Suprapubic skin (tissue), 4 donors: ENCODE measurements around the gene HACD3. TPM values are rescaled to one million over a fixed set of nuclear protein-coding genes. Genes with fewer than 3 reads are reported as not detected.
"Not testable (repeated sequence)": the region's sequence is repeated elsewhere in the genome, so short reads cannot be mapped to it uniquely, and the experiment has no call there.

Source experiments
- DNase-seq, 2 donors: peaks; one replicate each; pipeline ENCODE4 v3.0.0-alpha.2; 2019; ENCODE audit warnings: low spot score in 2 of 2
- H3K27ac ChIP-seq: fragments of 200-600 bp; sonication (generic); one replicate; pipeline ENCODE4 v1.5.1; 2019
- H3K27me3 ChIP-seq: fragments of 200-600 bp; sonication (generic); one replicate; pipeline ENCODE4 v1.5.1; 2019
- H3K36me3 ChIP-seq: fragments of 200-600 bp; sonication (generic); one replicate; pipeline ENCODE4 v1.5.1; 2019
- H3K4me1 ChIP-seq: fragments of 200-600 bp; sonication (generic); one replicate; pipeline ENCODE4 v1.5.1; 2019
- H3K4me3 ChIP-seq: fragments of 200-600 bp; sonication (generic); one replicate; pipeline ENCODE4 v1.5.1; 2019; ENCODE audit warnings: mild to moderate bottlenecking
- H3K9me3 ChIP-seq: fragments of 200-600 bp; sonication (generic); one replicate; pipeline ENCODE4 v1.5.1; 2019
- EP300 ChIP-seq: sonication (generic); formaldehyde crosslinking; IDR thresholded peaks from one replicate; pipeline ENCODE4 v1.6.1; 2017; ENCODE audit warnings: antibody characterized with exemption
- POLR2A ChIP-seq, 2 donors: fragments of 450-650 bp; IDR thresholded peaks; one replicate each; pipeline ENCODE4 v1.6.1; 2017; ENCODE audit warnings: antibody characterized with exemption in 2 of 2, mild to moderate bottlenecking in 2 of 2, moderate library complexity in 2 of 2
- POLR2AphosphoS5 ChIP-seq, 3 donors: sonication (generic); formaldehyde crosslinking; IDR thresholded peaks; one replicate each; pipeline ENCODE4 v1.6.1; 2017; ENCODE audit warnings: antibody characterized with exemption in 3 of 3
- WGBS: methylation state at CpG from one replicate; pipeline ENCODE4 v1.1.5; 2018; 5-methylcytosine and 5-hydroxymethylcytosine counted together
- total RNA-seq, 4 donors: library from RNA; depleted of rRNA; stranded (reverse); fragments of >200 nt; gene quantifications; one replicate each; pipeline ENCODE4 v1.1.0, GENCODE V29; 2016
- TF ChIP-seq, protein P1 (sequence below), 2 donors: fragments of 200-600 bp in 1 of 2; fragments of 450-650 bp in 1 of 2; sonication (generic) in 1 of 2; IDR thresholded peaks; one replicate each; pipeline ENCODE4 v1.5.1; 2016 to 2019; ENCODE audit warnings: antibody characterized with exemption in 2 of 2, mild to moderate bottlenecking in 1 of 2, moderate library complexity in 1 of 2

HACD3 gene
- total RNA-seq, 4 donors from 2014 or later, result 36.6 to 65.2 (median 44.9) TPM

DNA sequence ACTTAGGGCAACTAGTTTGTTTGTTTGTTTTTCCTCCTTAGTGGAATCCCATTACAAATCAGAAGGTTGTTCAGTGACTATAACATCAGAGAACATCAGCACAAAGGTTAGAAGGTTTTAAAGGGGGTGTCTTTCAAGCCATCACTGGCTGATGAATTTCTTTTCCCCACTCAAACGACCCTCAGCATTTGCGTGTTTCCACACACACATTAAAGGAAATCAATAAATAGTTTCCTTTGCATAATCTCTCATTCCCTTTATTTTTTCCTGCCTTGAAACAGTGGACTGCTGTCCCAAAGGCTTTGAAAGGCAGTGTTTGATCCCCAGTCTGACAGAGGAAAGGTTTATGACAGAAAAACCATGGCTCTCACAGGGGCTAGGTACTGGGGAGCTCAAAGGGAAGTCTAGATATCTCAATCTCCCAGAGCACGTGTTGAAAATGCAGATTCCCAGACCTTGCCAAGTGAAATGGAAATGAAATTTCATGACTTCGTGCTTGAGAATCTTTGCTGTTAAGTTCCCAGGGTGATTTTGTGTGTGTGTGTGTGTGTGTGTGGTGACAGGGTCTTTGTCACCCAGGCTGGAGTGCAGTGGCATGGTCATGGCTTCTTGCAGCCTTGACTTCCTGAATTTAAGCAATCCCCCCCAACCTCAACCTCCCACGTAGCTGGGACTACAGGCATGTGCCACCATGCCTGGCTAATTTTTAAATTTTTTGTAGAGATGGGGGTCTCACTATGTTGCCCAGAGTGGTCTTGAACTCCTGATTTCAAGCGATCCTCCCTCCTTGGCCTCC lies 82.9 kb downstream of the HACD3 start:
- H3K9me3 ChIP-seq, result no peaks in the 10 kb centered on the region
- H3K27ac ChIP-seq, result no peak overlapping the region
- TF ChIP-seq, protein P1, sequence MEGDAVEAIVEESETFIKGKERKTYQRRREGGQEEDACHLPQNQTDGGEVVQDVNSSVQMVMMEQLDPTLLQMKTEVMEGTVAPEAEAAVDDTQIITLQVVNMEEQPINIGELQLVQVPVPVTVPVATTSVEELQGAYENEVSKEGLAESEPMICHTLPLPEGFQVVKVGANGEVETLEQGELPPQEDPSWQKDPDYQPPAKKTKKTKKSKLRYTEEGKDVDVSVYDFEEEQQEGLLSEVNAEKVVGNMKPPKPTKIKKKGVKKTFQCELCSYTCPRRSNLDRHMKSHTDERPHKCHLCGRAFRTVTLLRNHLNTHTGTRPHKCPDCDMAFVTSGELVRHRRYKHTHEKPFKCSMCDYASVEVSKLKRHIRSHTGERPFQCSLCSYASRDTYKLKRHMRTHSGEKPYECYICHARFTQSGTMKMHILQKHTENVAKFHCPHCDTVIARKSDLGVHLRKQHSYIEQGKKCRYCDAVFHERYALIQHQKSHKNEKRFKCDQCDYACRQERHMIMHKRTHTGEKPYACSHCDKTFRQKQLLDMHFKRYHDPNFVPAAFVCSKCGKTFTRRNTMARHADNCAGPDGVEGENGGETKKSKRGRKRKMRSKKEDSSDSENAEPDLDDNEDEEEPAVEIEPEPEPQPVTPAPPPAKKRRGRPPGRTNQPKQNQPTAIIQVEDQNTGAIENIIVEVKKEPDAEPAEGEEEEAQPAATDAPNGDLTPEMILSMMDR (IDR thresholded peaks at IDR 0.05), result no peak
- TF ChIP-seq EP300, result no peak
- no peak for TF ChIP-seq POLR2A (IDR thresholded peaks at IDR 0.05)
- no peak for TF ChIP-seq POLR2AphosphoS5 (IDR thresholded peaks at IDR 0.05)
- no peak overlapping the region for H3K4me3 ChIP-seq
- no peaks in the 10 kb centered on the region for H3K36me3 ChIP-seq
- no peaks in the 10 kb centered on the region for H3K27me3 ChIP-seq
- DNase-seq, result no peak
- WGBS, result 78% methylated on average over 6 of the region's 6 CpGs
- H3K4me1 ChIP-seq, result peaks cover 39% of the 10 kb centered on the region

DNA sequence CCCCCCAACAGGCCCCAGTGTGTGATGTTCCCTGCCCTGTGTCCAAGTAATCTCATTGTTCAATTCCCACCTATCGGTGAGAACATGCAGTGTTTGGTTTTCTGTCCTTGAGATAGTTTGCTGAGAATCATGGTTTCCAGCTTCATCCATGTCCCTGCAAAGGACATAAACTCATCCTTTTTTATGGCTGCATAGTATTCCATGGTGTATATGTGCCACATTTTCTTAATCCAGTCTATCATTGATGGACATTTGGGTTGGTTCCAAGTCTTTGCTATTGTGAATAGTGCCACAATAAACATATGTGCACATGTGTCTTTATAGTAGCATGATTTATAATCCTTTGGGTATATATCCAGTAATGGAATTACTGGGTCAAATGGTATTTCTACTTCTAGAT lies 85.6 kb downstream of the HACD3 start:
- not testable (repeated sequence) for H3K27me3 ChIP-seq, H3K9me3 ChIP-seq, H3K27ac ChIP-seq, H3K36me3 ChIP-seq, H3K4me3 ChIP-seq, DNase-seq
- peaks cover 20% of the 10 kb centered on the region for H3K4me1 ChIP-seq
- 90% methylated on average over 1 of the region's 1 CpG for WGBS

DNA sequence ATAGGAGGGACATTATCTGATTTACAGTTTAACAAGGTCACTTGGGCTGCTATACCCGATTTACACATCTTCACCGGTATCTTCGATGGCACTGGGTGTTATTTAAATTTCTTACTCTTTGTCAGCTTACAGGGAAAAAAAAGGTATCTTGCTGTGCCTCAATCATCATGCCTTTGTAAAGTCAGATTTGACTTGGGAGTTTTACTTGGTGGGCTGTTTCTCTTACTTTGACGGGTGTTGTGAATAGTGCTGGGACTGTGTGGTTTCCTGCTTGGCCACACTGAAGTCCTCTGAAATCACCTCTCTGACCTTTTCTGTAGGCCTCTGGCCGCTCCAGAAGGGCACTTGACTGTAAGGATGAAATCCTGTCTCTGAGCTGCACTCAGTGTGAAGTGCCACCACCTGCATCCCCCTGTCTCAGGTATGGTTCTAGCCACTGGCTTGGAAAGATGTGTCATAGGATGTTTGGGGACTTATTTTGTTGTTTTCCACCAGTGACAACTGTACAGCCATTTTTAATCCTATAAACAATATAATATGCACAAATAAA lies 88.4 kb downstream of the HACD3 start:
- H3K36me3 ChIP-seq, result peaks cover 5% of the 10 kb centered on the region
- TF ChIP-seq POLR2A (IDR thresholded peaks at IDR 0.05), result no peak
- TF ChIP-seq EP300, result no peak
- TF ChIP-seq, protein P1 (IDR thresholded peaks at IDR 0.05), result no peak
- TF ChIP-seq POLR2AphosphoS5 (IDR thresholded peaks at IDR 0.05), result no peak
- DNase-seq, result no peak
- H3K9me3 ChIP-seq, result no peaks in the 10 kb centered on the region
- H3K4me3 ChIP-seq, result no peak overlapping the region
- no peak overlapping the region for H3K27ac ChIP-seq
- 79% methylated on average over 5 of the region's 5 CpGs for WGBS
- H3K27me3 ChIP-seq, result no peaks in the 10 kb centered on the region
- no peaks in the 10 kb centered on the region for H3K4me1 ChIP-seq

DNA sequence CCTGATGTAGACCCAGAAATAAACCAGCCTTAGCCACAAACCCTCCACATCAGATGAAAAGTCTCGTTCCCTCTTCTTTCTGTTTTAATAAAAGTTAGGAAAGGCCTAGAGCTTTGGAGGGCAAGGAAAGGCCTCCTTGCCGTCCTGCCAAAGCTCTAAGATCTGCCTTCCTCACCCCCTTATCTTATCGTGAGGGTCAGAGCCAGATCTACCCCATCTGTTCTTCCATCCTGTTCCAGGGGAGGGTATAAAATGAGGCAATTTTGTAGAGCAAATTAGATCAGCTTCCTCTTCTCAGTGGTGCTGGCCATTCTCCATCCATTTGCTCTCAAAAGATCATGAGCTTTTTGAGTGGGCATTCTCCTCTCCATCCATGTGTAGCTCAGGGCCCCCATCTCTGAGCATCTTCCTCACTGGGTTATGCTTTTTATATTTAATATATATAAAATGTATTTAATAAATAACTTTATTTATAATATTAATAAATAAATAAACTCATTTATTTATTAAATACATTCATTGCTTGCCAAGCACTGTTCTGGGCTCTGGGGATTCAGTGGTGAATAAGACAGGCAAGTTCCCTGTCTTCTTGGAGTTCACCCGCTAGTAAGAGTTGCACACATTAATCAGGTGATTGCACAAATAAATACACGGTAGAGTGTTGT lies 89.5 kb downstream of the HACD3 start:
- peaks cover 15% of the 10 kb centered on the region for H3K36me3 ChIP-seq
- H3K4me3 ChIP-seq, result no peak overlapping the region
- H3K9me3 ChIP-seq, result no peaks in the 10 kb centered on the region
- H3K27me3 ChIP-seq, result no peaks in the 10 kb centered on the region
- no peak overlapping the region for H3K27ac ChIP-seq
- no peak for DNase-seq
- 82% methylated on average over 5 of the region's 5 CpGs for WGBS
- no peaks in the 10 kb centered on the region for H3K4me1 ChIP-seq
- TF ChIP-seq POLR2AphosphoS5 (IDR thresholded peaks at IDR 0.05), result no peak
- TF ChIP-seq, protein P1 (IDR thresholded peaks at IDR 0.05), result no peak

DNA sequence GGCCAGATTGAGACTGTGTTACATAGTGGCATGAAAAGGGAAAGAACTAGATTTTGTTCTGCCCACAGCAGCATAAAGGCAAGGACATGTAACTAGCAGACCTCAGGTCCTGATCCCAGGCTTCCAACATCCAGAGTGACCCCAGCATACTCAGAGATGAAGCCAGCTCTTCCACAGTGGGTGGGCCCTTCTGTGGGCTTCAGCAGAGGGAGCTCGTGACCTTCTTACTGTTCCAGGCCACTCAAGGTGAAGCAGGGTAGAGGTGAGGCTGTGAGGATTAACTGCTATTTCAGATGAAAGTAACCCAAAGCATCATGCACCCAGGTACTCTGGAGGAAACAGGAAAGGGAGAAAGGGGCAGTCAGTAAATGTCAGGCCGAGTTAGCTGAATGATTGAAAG lies 90.6 kb downstream of the HACD3 start:
- Histone ChIP-seq H3K36me3 (peaks cover 26% of the 10 kb centered on the region), H3K4me1 (no peaks in the 10 kb centered on the region), H3K9me3 (no peaks in the 10 kb centered on the region), H3K4me3 (no peak overlapping the region), H3K27me3 (no peaks in the 10 kb centered on the region), H3K27ac (no peak overlapping the region)
- WGBS, result 90% methylated on average over 2 of the region's 2 CpGs
- DNase-seq, result no peak
- TF ChIP-seq, protein P1 (IDR thresholded peaks at IDR 0.05), result no peak
- TF ChIP-seq EP300, result no peak
- TF ChIP-seq POLR2A (IDR thresholded peaks at IDR 0.05), result no peak
- TF ChIP-seq POLR2AphosphoS5 (IDR thresholded peaks at IDR 0.05), result no peak
